Endothelial cell of umbilical vein (primary cell): ENCODE results near the gene KCNN1. TPM values are rescaled to one million over a fixed set of nuclear protein-coding genes. Genes with fewer than 3 reads are reported as not detected.

Experiments used
- BruUV-seq: library from RNA; stranded (reverse); fragments of 400-500 nt; replicated peaks from 2 replicates; lab custom pipeline; 2021; lab: Mats Ljungman, UMichigan
- CTCF ChIA-PET: fragments of 300-600, 350-600 bp; sonication (Branson Sonifier 250); formaldehyde crosslinking; loops from one replicate; lab custom pipeline; 2021; ENCODE audit warnings: antibody characterized with exemption, inconsistent platforms; lab: Charles Lee
- POLR2A ChIA-PET: fragments of 300-600, 350-600 bp; sonication (Branson Sonifier 250); formaldehyde crosslinking; loops from one replicate; lab custom pipeline; 2021; ENCODE audit warnings: antibody characterized with exemption, inconsistent platforms; lab: Charles Lee
- DNase-seq: peaks from one replicate; pipeline ENCODE4 v3.0.0-alpha.2; 2011; ENCODE audit warnings: low read depth, low spot score
- FAIRE-seq: peaks from 2 replicates; lab custom pipeline; 2011; peaks lifted over from hg19 to GRCh38; lab: Jason Lieb, UNC
- H2AFZ ChIP-seq: 2 replicates; pipeline ENCODE4 v1.6.0; 2012; ENCODE audit warnings: low read depth, low read length, control low read depth, inconsistent platforms
- H3K27ac ChIP-seq: 2 replicates; pipeline ENCODE4 v1.5.1; 2011; ENCODE audit warnings: low read depth, mild to moderate bottlenecking, control low read depth, low read length, moderate library complexity; ENCODE audit not compliant: insufficient read depth
- H3K27me3 ChIP-seq, 2 experiments: 2 replicates each; pipeline versions ENCODE4 v1.6.0 to v1.6.1; 2011; ENCODE audit warnings: low read length in 2 of 2, mixed read lengths in 1 of 2; ENCODE audit not compliant: control insufficient read depth in 2 of 2, insufficient read depth in 2 of 2
- H3K36me3 ChIP-seq, 2 experiments: 2 replicates in 1 of 2; 3 replicates in 1 of 2; pipeline ENCODE4 v1.5.1; 2011; ENCODE audit warnings: low read length in 2 of 2, mild to moderate bottlenecking in 1 of 2, moderate library complexity in 1 of 2; ENCODE audit not compliant: control insufficient read depth in 2 of 2, insufficient read depth in 2 of 2; ENCODE audit errors: extremely low read depth in 1 of 2
- H3K4me1 ChIP-seq: 3 replicates; pipeline ENCODE4 v1.5.1; 2011; ENCODE audit warnings: mild to moderate bottlenecking, low read length; ENCODE audit not compliant: control insufficient read depth, insufficient read depth; ENCODE audit errors: extremely low read depth
- H3K4me2 ChIP-seq: 2 replicates; pipeline ENCODE4 v1.6.1; 2011; ENCODE audit warnings: low read length, control low read depth, mixed read lengths; ENCODE audit not compliant: insufficient read depth
- H3K4me3 ChIP-seq, 3 experiments: fragments of 200-600 bp in 1 of 3; sonication (generic), shearing (Covaris generic) in 1 of 3; replicated peaks in 1 of 3; 2 replicates each; pipeline ENCODE4 v1.5.1; 2011 to 2016; ENCODE audit warnings: control low read depth in 3 of 3, low read length in 3 of 3, mild to moderate bottlenecking in 2 of 3, inconsistent platforms in 1 of 3, low read depth in 1 of 3, moderate library complexity in 1 of 3; ENCODE audit not compliant: insufficient read depth in 1 of 3
- H3K79me2 ChIP-seq: 2 replicates; pipeline ENCODE4 v1.6.0; 2012; ENCODE audit warnings: low read length, inconsistent platforms; ENCODE audit not compliant: control insufficient read depth, insufficient read depth
- H3K9ac ChIP-seq: replicated peaks from 2 replicates; pipeline ENCODE3; 2011; ENCODE audit warnings: low read length, control low read depth; ENCODE audit not compliant: insufficient read depth; ENCODE audit errors: extremely low read depth
- H3K9me1 ChIP-seq: replicated peaks from 3 replicates; pipeline ENCODE4 v1.6.0; 2011; ENCODE audit warnings: mild to moderate bottlenecking, low read length; ENCODE audit not compliant: control insufficient read depth, insufficient read depth; ENCODE audit errors: extremely low read depth
- H3K9me3 ChIP-seq: replicated peaks from 2 replicates; pipeline ENCODE4 v1.5.1; 2012; ENCODE audit warnings: low read length, inconsistent platforms; ENCODE audit not compliant: control insufficient read depth, insufficient read depth
- H4K20me1 ChIP-seq: replicated peaks from 2 replicates; pipeline ENCODE3; 2011; ENCODE audit warnings: mild to moderate bottlenecking, low read length; ENCODE audit not compliant: control insufficient read depth, insufficient read depth; ENCODE audit errors: extremely low read depth
- CTCF ChIP-seq, 2 donors: IDR thresholded peaks; 1 replicate in 1 of 2; 2 replicates in 1 of 2; pipeline ENCODE4 v1.5.1; 2011; ENCODE audit warnings: low read length in 2 of 2, mild to moderate bottlenecking in 2 of 2, moderate library complexity in 2 of 2, control low read depth in 1 of 2, inconsistent platforms in 1 of 2, low read depth in 1 of 2; ENCODE audit not compliant: insufficient read depth in 1 of 2; ENCODE audit errors: extremely low read depth in 1 of 2
- EZH2 ChIP-seq: IDR thresholded peaks from 2 replicates; pipeline ENCODE4 v1.6.1; 2012; ENCODE audit warnings: borderline replicate concordance, low read depth, mild to moderate bottlenecking, moderate library complexity, low read length, inconsistent platforms; ENCODE audit not compliant: severe bottlenecking
- FOS ChIP-seq: IDR thresholded peaks from 2 replicates; pipeline ENCODE4 v1.6.1; 2011; ENCODE audit warnings: mild to moderate bottlenecking, low read length, moderate library complexity, borderline replicate concordance; ENCODE audit not compliant: insufficient read depth
- GATA2 ChIP-seq: IDR thresholded peaks from 2 replicates; pipeline ENCODE4 v1.7.0; 2011; ENCODE audit warnings: low read depth, mild to moderate bottlenecking, moderate library complexity, mixed read lengths, low read length; ENCODE audit not compliant: insufficient read length, insufficient read depth
- JUN ChIP-seq: IDR thresholded peaks from 2 replicates; pipeline ENCODE4 v1.6.1; 2011; ENCODE audit warnings: borderline replicate concordance, low read depth; ENCODE audit not compliant: insufficient read length, insufficient read depth
- MAX ChIP-seq: IDR thresholded peaks from 2 replicates; pipeline ENCODE4 v1.6.1; 2011; ENCODE audit not compliant: insufficient read depth, insufficient read length
- MYC ChIP-seq: IDR thresholded peaks from one replicate; pipeline ENCODE4 v1.6.1; 2011; ENCODE audit warnings: mild to moderate bottlenecking, low read depth, low read length
- POLR2A ChIP-seq: IDR thresholded peaks from 2 replicates; pipeline ENCODE4 v1.6.1; 2012; ENCODE audit warnings: low read depth, mild to moderate bottlenecking, control low read depth, low read length
- POLR2AphosphoS5 ChIP-seq: IDR thresholded peaks from 2 replicates; pipeline ENCODE4 v1.6.1; 2012; ENCODE audit warnings: low read depth, mild to moderate bottlenecking, control low read depth, low read length, moderate library complexity; ENCODE audit not compliant: insufficient read depth
- dilution Hi-C: fragments of 300-500 bp; cut with MboI; formaldehyde crosslinking; loops from one replicate; pipeline ENCODE4 v1.15.0; 2019; ENCODE audit warnings: low sequenced_read_pairs; ENCODE audit not compliant: extremely low pct_ligation_motif_present
- intact Hi-C: fragments of 100-400 bp; cut with micrococcal nuclease; formaldehyde crosslinking; loops from one replicate; pipeline ENCODE4 v1.10.0; 2022
- polyA plus RNA-seq, 4 experiments: library from polyadenylated mRNA; depleted of rRNA in 3 of 4; stranded (reverse) in 3 of 4; unstranded in 1 of 4; fragments of >200 nt; gene quantifications; 2 replicates each; pipeline versions ENCODE4 v1.2.1 to v1.2.3, GENCODE V29; 2011 to 2012; ENCODE audit warnings: missing spikeins in 1 of 4
- total RNA-seq: library from RNA; stranded (reverse); gene quantifications from 2 replicates; pipeline ENCODE4 v1.2.3, GENCODE V29; 2021

Gene KCNN1
- total and polyA plus RNA-seq, 2 donors (not counting 3 experiments of a cell fraction or from before 2014, with no cell fraction given): 0.18 to 0.80 TPM

GRCh38 chr19:17954401-17954800 lies 12.5 kb upstream of the KCNN1 start:
- FAIRE-seq: no peak
- H3K27me3 ChIP-seq: peaks cover 47 to 51% of the 10 kb centered on the region in 2 experiments
- H3K36me3 ChIP-seq: no peaks in the 10 kb centered on the region
- no peaks in the 10 kb centered on the region for H3K9me1 ChIP-seq
- no peak for TF ChIP-seq JUN
- no peak for TF ChIP-seq POLR2A
- TF ChIP-seq FOS: no peak
- no peak for TF ChIP-seq EZH2
- no peak for TF ChIP-seq POLR2AphosphoS5
- no peak for TF ChIP-seq MYC
- TF ChIP-seq GATA2: no peak
- no peak for TF ChIP-seq CTCF (IDR thresholded peaks at IDR 0.05; ENCODE audit: extremely low read depth in 1 of 2, insufficient read depth in 1 of 2, low read depth in 1 of 2, low read length in 2 of 2)
- TF ChIP-seq MAX: no peak
- intact Hi-C loops (no loop called here), dilution Hi-C loops (no loop called here)
- no peak overlapping the region for H3K9ac ChIP-seq
- no peak overlapping the region for H2AFZ ChIP-seq
- no peaks in the 10 kb centered on the region for H4K20me1 ChIP-seq
- H3K4me3 ChIP-seq: no peak overlapping the region
- CTCF ChIA-PET: interaction anchor here (0.7 to 4.0 kb wide), 5 partner anchors 11 to 43 kb away, joined by 3 to 20 read pairs (median 5); partner anchors contain the start of gene CCDC124
- DNase-seq: no peak
- H3K4me2 ChIP-seq: no peak overlapping the region
- H3K4me1 ChIP-seq: peaks cover 4% of the 10 kb centered on the region
- H3K27ac ChIP-seq: no peak overlapping the region
- no peaks in the 10 kb centered on the region for H3K79me2 ChIP-seq
- POLR2A ChIA-PET: no interaction called here
- H3K9me3 ChIP-seq: no peaks in the 10 kb centered on the region
- no TSS peak for BruUV-seq
